NAMALWA (cell line): ENCODE results near the gene PDE4D.

Experiments
- DNase-seq: peaks from one replicate; pipeline ENCODE4 v3.0.0-alpha.2; 2015; ENCODE audit warnings: low spot score

PDE4D gene

DNA sequence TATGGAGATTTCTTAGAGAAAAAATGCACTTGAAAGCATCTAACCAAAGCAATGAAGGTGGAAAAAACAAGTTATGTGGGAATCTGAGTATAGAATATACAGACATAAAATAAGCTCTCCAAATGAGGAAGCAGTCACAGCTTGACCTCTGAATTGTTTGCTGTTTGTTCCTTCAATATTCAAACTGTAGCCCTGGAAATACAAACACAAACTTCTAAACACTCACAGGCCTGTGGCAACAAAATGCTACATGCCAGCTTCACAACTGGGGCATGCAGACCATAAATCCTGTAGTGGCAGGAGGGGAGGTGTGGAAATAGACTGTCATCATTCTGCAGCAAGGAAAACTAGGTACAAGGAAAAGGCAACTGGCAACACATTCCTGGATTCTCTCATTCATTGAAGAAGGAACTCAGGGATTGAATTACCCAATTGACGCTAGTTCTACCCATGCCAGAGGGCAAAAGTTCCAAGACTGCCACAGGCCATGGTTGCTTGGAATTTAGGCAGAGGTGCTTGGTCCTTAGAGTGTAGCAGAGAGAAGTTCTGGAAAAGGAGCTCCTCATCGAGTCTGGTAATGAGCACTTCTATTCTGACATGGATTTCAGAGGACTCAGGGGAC, 349.6 kb downstream of the PDE4D start:
- DNase-seq = no peak

DNA sequence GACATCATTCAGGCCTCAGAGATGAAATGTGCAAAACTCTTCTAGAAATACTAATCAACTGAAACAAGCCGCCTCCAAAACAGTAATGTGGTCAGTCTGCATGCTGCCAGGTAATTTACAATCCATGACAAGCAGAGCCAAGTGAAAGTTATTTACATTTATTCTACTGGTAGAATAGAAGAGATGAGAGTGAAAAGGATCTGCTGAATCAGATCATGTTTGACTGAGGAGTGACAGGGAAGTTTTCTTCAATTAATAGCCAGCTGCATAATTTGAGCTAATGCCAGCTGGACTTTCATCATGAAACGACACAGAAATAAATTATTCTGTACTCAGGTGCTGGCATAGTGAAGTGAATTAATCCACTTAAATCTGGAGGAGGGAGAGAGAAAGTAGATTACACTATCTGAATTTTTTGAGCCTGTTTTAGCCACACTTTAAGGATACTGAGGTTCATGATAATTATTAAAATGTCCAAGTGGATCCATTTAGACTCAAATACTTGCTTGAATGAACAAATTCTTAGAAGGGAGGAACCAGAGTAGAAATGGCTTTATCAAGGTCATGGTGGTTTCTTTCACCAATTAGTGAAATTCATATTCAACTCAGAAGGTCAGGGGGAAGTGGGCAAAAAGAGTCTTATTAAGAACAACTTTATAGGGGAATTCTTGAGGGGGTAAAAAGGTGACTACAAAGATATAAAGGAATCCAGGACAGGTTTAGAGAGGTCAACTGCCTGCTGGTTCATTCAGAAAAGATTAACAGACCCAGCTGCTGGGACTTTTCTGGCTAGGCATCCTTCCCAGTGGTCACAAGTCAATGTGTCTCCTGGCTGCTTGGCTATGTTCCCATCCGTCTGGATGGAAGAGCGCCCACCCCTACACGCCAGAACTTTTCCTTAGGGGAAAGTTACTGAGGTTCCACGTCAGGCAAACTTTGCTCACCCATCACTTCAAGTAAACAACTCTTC, 350.4 kb downstream of the PDE4D start:
- no peak for DNase-seq

- DNase-seq = no peak
Measured at GRCh38 chr5:59542306-59542705, 351.2 kb downstream of the PDE4D start.

DNA sequence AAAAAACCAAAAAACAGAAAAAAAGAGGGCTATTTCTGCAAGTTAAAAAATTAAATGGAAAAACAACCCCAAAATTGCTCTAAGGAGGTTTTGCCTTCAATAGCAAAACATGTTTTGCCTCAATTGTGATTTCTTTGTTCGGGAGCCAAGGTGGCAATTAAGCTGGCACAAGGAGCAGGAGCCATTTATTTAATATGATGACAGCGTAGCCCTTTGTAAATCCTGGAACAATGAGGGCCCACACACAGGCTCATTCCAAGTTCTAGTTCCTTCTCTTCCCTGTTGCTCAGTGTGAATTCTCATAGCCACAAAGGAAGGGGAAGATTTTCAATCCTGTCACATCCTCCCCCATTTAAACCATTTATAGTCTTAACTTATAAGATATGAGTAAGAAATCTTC, 353.2 kb downstream of the PDE4D start:
- DNase-seq = no peak

DNA sequence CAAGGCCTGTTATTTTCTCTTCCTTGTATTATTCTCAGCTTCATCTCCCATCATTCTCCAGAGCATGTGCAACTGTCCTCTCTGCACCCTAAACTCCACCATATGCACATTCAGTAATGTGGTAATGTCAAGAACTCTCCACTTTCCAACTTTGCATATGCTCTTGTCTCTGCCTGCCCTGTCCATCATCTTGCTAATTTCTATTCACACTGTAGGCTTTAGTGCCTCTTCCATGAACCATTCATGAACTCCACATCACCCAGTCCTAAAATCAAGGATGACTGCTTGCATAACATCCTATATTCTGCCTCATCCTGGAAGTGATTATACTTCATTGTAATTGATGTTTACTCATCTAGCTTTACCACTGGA, 354.8 kb downstream of the PDE4D start:
- no peak for DNase-seq

DNA sequence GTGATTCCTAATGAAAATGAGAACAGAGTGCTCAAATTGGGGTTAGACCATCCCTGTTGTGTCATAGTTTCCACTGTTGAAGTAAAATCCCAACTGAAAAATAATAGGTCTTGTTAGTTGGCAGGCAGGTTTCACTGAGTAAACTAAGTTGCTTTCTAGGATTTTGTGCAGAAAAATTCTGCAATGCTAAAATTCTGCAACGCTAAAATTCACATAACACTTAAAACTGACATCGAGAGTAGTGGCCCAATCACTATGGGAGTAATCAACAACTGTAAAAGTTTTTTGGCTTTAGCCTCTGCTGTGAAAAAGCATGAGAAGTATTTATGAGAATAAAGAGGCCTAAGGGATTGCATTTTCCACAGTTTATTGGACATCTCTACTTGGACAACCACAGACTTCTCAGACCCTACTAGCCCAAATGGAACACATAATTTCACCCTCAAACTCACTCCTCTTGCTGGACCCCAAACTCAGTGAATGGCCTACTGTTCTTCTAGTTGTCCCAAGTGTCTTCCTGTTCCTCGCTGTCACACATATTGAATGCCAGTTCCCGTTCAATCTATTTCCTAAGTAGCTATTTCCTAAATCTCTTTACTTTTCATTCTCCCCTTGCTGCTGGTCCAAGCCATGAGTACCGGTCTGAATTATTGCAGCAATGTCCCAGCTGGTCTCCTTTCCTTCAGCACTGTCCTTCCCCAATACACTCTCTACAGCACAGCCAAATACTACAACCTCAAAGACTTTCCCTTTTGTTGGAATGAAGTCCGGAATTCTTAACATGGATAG, 355.4 kb downstream of the PDE4D start:
- no peak for DNase-seq

GRCh38 chr5:59536875-59537274, 356.7 kb downstream of the PDE4D start:
- DNase-seq = no peak

- DNase-seq = no peak
Measured at GRCh38 chr5:59535561-59535960, 358.0 kb downstream of the PDE4D start.

DNA sequence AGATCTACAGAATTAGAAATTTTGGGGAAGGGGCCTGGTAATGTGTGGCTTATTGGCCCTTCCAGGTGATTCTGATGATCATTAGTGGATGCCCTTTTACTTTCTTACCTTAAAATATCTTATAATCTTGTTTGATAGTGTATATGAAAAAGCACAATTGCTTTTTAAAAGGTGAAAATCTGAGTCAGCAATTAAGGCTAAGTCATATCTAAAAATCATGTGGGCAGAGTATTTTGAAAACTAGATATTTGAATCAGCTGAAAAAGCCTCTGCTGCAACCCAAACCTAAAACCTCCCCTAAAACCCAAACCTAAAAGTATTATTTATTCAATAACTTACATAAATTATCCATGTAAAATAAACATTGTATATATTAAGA, 359.8 kb downstream of the PDE4D start:
- DNase-seq = no peak

GRCh38 chr5:59532979-59533729, 360.4 kb downstream of the PDE4D start:
- DNase-seq = no peak

- no peak for DNase-seq
Measured at GRCh38 chr5:59529239-59529638, 364.3 kb downstream of the PDE4D start.

DNA sequence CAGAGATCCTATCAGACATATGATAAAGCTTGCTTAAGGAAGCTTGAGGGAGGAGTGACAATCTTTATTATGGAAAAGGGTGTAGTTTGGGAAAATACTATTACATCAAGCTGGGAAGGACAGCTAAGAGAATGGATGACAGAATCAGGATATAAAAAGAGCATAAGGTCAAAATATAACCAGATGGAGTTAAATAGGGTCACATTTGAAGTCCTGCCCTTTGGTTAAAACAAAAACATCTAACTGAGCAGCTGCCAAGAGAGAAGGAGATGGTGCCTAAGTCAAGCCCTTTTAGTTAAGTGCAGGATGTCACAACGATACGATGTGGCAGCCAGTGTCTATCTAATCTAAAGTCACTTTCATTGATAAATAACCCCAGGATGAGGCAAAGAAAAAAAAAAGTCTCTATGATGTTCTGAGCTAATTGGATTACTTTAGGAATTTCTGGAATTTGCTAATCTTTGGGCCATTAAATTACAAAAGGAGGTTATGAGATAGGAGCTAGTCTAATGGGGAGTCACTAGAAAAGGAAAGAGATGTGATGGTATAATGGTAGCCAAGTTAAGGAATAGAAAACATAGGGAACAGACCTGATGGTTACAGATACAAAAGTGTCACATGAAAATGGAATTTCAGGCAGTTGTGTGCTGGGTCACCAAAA, 365.2 kb downstream of the PDE4D start:
- DNase-seq = no peak

GRCh38 chr5:59525957-59526356, 367.6 kb downstream of the PDE4D start:
- DNase-seq = no peak

GRCh38 chr5:59525311-59525710, 368.2 kb downstream of the PDE4D start:
- DNase-seq = no peak

- DNase-seq = no peak
Measured at GRCh38 chr5:59522201-59522831, 371.2 kb downstream of the PDE4D start.

GRCh38 chr5:59521476-59521875, 372.1 kb downstream of the PDE4D start:
- no peak for DNase-seq

DNA sequence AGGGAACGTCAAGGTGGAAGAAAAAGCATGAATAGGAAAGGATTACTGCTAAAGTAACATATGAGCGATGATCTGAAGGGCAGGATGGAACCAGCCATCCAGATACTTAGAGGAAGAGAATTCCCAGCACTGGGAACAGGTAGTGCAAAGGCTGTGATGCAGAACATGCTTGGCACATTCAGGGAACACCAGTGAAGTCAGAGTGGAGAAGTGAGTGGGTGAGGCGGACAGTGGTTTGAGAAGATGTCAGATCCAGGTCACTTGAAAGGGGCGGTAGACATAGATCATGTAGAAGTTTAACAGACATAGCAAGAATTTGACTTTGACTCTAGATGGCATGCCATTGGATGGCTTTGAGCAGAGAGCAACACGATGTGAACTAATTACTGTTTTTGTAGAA, 374.2 kb downstream of the PDE4D start:
- DNase-seq = no peak

- no peak for DNase-seq
Measured at GRCh38 chr5:59517926-59518585, 375.5 kb downstream of the PDE4D start.

GRCh38 chr5:59516161-59516560, 377.4 kb downstream of the PDE4D start:
- DNase-seq = no peak

- DNase-seq = peak; percentile 22
Measured at GRCh38 chr5:59506285-59506877, 387.1 kb downstream of the PDE4D start.
